ENCODE data around the gene ABRACL. TPM values are rescaled to one million over a fixed set of nuclear protein-coding genes. Genes with fewer than 3 reads are reported as not detected.

ABRACL gene
- total RNA-seq, 1 experiment from 2014 or later: 22.2 TPM

DNA sequence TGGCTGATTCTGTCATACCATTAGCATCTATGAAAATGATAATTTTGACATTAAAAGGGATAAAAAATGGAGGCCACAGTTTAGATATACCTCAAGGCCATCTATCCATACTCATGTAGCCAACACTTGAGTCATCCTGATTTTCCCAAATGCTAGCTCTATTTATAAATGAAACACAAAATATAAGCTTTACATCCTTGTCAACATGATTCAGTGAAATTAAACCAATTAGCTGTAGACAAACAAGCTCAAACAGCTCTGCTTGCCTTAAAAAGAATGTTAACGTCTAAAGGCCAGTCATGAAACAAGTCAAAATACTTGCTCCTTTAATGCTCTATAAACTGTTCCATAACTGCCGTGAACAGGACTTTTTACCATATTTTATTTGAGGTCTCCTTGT lies 40.3 kb downstream of the ABRACL start:
- TF ChIP-seq TCF7L2 (IDR thresholded peaks at IDR 0.05; ENCODE audit: low read depth, low read length): no peak
- no peak for TF ChIP-seq POLR2AphosphoS5 (IDR thresholded peaks at IDR 0.05; ENCODE audit: low read depth, low read length)
- TF ChIP-seq, protein P1, sequence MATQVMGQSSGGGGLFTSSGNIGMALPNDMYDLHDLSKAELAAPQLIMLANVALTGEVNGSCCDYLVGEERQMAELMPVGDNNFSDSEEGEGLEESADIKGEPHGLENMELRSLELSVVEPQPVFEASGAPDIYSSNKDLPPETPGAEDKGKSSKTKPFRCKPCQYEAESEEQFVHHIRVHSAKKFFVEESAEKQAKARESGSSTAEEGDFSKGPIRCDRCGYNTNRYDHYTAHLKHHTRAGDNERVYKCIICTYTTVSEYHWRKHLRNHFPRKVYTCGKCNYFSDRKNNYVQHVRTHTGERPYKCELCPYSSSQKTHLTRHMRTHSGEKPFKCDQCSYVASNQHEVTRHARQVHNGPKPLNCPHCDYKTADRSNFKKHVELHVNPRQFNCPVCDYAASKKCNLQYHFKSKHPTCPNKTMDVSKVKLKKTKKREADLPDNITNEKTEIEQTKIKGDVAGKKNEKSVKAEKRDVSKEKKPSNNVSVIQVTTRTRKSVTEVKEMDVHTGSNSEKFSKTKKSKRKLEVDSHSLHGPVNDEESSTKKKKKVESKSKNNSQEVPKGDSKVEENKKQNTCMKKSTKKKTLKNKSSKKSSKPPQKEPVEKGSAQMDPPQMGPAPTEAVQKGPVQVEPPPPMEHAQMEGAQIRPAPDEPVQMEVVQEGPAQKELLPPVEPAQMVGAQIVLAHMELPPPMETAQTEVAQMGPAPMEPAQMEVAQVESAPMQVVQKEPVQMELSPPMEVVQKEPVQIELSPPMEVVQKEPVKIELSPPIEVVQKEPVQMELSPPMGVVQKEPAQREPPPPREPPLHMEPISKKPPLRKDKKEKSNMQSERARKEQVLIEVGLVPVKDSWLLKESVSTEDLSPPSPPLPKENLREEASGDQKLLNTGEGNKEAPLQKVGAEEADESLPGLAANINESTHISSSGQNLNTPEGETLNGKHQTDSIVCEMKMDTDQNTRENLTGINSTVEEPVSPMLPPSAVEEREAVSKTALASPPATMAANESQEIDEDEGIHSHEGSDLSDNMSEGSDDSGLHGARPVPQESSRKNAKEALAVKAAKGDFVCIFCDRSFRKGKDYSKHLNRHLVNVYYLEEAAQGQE (IDR thresholded peaks at IDR 0.05; ENCODE audit: insufficient read depth in 1 of 2, low read depth in 2 of 2, low read length in 1 of 2): no peak
- TF ChIP-seq, protein P2, sequence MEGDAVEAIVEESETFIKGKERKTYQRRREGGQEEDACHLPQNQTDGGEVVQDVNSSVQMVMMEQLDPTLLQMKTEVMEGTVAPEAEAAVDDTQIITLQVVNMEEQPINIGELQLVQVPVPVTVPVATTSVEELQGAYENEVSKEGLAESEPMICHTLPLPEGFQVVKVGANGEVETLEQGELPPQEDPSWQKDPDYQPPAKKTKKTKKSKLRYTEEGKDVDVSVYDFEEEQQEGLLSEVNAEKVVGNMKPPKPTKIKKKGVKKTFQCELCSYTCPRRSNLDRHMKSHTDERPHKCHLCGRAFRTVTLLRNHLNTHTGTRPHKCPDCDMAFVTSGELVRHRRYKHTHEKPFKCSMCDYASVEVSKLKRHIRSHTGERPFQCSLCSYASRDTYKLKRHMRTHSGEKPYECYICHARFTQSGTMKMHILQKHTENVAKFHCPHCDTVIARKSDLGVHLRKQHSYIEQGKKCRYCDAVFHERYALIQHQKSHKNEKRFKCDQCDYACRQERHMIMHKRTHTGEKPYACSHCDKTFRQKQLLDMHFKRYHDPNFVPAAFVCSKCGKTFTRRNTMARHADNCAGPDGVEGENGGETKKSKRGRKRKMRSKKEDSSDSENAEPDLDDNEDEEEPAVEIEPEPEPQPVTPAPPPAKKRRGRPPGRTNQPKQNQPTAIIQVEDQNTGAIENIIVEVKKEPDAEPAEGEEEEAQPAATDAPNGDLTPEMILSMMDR (IDR thresholded peaks at IDR 0.05): no peak
- TF ChIP-seq SIN3A (IDR thresholded peaks at IDR 0.05; ENCODE audit: borderline replicate concordance, insufficient read depth, low read depth, low read length): no peak
- BruUV-seq (replicated peaks): no TSS peak
- Histone ChIP-seq H3K27me3 (ENCODE audit: control insufficient read depth, insufficient read depth, low read length) (peaks cover 2% of the 10 kb centered on the region; the same call in 1 of the 2 replicates), H3K4me1 (ENCODE audit: control insufficient read depth, insufficient read depth, low read length) (no peaks in the 10 kb centered on the region), H3K27ac (ENCODE audit: low read length) (no peak overlapping the region), H3K9me3 (ENCODE audit: control insufficient read depth, insufficient read depth, low read depth, low read length) (no peaks in the 10 kb centered on the region), H3K4me3 (ENCODE audit: low read depth in 2 of 2, low read length in 2 of 2) (no peak overlapping the region), H3K36me3 (ENCODE audit: control insufficient read depth, insufficient read depth, low read length) (no peaks in the 10 kb centered on the region)
- ATAC-seq: no peak
- ChIA-PET CTCF (no interaction called here), POLR2A (no interaction called here)
- intact Hi-C loops (cut with micrococcal nuclease; ENCODE audit: unreplicated experiment) (no loop called here), in situ Hi-C loops (cut with HindIII; ENCODE audit: low pct_unique_long_range_greater_than_20kb, low sequenced_read_pairs) (no loop called here)
- no peak for DNase-seq (ENCODE audit: low read depth, low spot score)

DNA sequence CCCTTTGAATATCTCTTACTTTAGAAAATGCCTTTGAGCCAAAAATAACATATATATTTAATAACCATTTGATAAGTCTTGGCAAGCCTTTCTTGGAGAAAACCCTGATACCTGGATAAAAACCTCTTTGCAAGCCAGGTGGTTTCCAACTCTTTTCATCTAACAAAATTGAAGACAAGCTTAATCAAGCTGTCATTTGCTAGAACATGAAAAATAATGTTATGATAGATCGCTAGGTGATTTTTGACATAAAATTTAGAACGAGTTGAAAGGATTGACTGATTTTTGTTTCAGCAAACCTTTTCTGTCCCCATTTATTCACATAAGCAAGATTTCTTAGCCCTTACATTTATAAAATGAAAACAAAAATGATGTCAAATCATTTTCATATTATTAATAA lies 44.6 kb downstream of the ABRACL start:
- in situ Hi-C loops (cut with HindIII; ENCODE audit: low pct_unique_long_range_greater_than_20kb, low sequenced_read_pairs): no loop called here
- Histone ChIP-seq H3K27ac (ENCODE audit: low read length) (no peak overlapping the region), H3K4me3 (ENCODE audit: low read depth in 2 of 2, low read length in 2 of 2) (no peak overlapping the region), H3K27me3 (ENCODE audit: control insufficient read depth, insufficient read depth, low read length) (peaks cover 2% of the 10 kb centered on the region; the same call in 1 of the 2 replicates), H3K36me3 (ENCODE audit: control insufficient read depth, insufficient read depth, low read length) (no peaks in the 10 kb centered on the region; the same call in 1 of the 2 replicates), H3K4me1 (ENCODE audit: control insufficient read depth, insufficient read depth, low read length) (no peaks in the 10 kb centered on the region), H3K9me3 (ENCODE audit: control insufficient read depth, insufficient read depth, low read depth, low read length) (no peaks in the 10 kb centered on the region)
- intact Hi-C loops (cut with micrococcal nuclease; ENCODE audit: unreplicated experiment): no loop called here
- TF ChIP-seq, protein P2 (IDR thresholded peaks at IDR 0.05): no peak
- TF ChIP-seq SIN3A (IDR thresholded peaks at IDR 0.05; ENCODE audit: borderline replicate concordance, insufficient read depth, low read depth, low read length) (no peak), TCF7L2 (IDR thresholded peaks at IDR 0.05; ENCODE audit: low read depth, low read length) (no peak), POLR2AphosphoS5 (IDR thresholded peaks at IDR 0.05; ENCODE audit: low read depth, low read length) (no peak)
- TF ChIP-seq, protein P1 (IDR thresholded peaks at IDR 0.05; ENCODE audit: insufficient read depth in 1 of 2, low read depth in 2 of 2, low read length in 1 of 2): no peak
- DNase-seq (ENCODE audit: low read depth, low spot score) (no peak), ATAC-seq (no peak)
- BruUV-seq (replicated peaks): no TSS peak
- POLR2A ChIA-PET: no interaction called here
- CTCF ChIA-PET: no interaction called here

All from Panc1 (cell line).